ENCODE results near the gene FAR2. TPM values are rescaled to one million over a fixed set of nuclear protein-coding genes. Genes with fewer than 3 reads are reported as not detected.

Gene FAR2
- total RNA-seq, 1 donor from 2014 or later, result 19.5 TPM

- Histone ChIP-seq H3K27ac (no peak overlapping the region), H3K27me3 (no peaks in the 10 kb centered on the region), H3K36me3 (no peaks in the 10 kb centered on the region), H3K9ac (no peak overlapping the region), H3K9me3 (ENCODE audit: low read depth) (no peaks in the 10 kb centered on the region), H3F3A (ENCODE audit: low read depth) (no peaks in the 10 kb centered on the region), H3K79me2 (ENCODE audit: low read depth) (no peaks in the 10 kb centered on the region), H3K4me3 (no peak overlapping the region), H3K4me1 (no peaks in the 10 kb centered on the region), H2AFZ (replicated peaks) (no peak overlapping the region), H3K4me2 (no peak overlapping the region), H4K20me1 (ENCODE audit: low read depth) (no peaks in the 10 kb centered on the region)
- TF ChIP-seq EZH2phosphoT487 (IDR thresholded peaks at IDR 0.05) (no peak), EZH2 (IDR thresholded peaks at IDR 0.05) (no peak), CTCF (IDR thresholded peaks at IDR 0.05) (no peak)
- DNase-seq (ENCODE audit: low spot score), result no peak
- H3K4me3 Mint-ChIP-seq, result no peak overlapping the region
- no peaks in the 10 kb centered on the region for H3K9me3 Mint-ChIP-seq
- H3K27me3 Mint-ChIP-seq (ENCODE audit: insufficient read depth, low read depth), result peaks cover 6% of the 10 kb centered on the region
- H3K36me3 Mint-ChIP-seq, result no peaks in the 10 kb centered on the region
- no peak overlapping the region for H3K27ac Mint-ChIP-seq
- no peaks in the 10 kb centered on the region for H3K4me1 Mint-ChIP-seq
Measured at GRCh38 chr12:29163146-29163545, 14.1 kb downstream of the FAR2 start.

- Mint-ChIP-seq H3K4me3 (no peak overlapping the region), H3K27me3 (ENCODE audit: insufficient read depth, low read depth) (peaks cover 2% of the 10 kb centered on the region), H3K36me3 (no peaks in the 10 kb centered on the region), H3K27ac (no peak overlapping the region), H3K9me3 (no peaks in the 10 kb centered on the region), H3K4me1 (no peaks in the 10 kb centered on the region)
- Histone ChIP-seq H3K4me2 (no peak overlapping the region), H3K4me1 (no peaks in the 10 kb centered on the region), H4K20me1 (ENCODE audit: low read depth) (no peaks in the 10 kb centered on the region), H2AFZ (replicated peaks) (no peak overlapping the region), H3K36me3 (no peaks in the 10 kb centered on the region), H3K4me3 (no peak overlapping the region), H3K9me3 (ENCODE audit: low read depth) (no peaks in the 10 kb centered on the region), H3K9ac (no peak overlapping the region), H3F3A (ENCODE audit: low read depth) (no peaks in the 10 kb centered on the region), H3K27ac (no peak overlapping the region), H3K79me2 (ENCODE audit: low read depth) (no peaks in the 10 kb centered on the region), H3K27me3 (no peaks in the 10 kb centered on the region)
- no peak for TF ChIP-seq EZH2phosphoT487 (IDR thresholded peaks at IDR 0.05)
- no peak for TF ChIP-seq EZH2 (IDR thresholded peaks at IDR 0.05)
- TF ChIP-seq CTCF (IDR thresholded peaks at IDR 0.05), result no peak
- no peak for DNase-seq (ENCODE audit: low spot score)
Measured at GRCh38 chr12:29164477-29165393, 15.7 kb downstream of the FAR2 start.

- Histone ChIP-seq H3K9me3 (ENCODE audit: low read depth) (no peaks in the 10 kb centered on the region), H3K4me2 (no peak overlapping the region), H3K36me3 (no peaks in the 10 kb centered on the region), H3K79me2 (ENCODE audit: low read depth) (no peaks in the 10 kb centered on the region), H2AFZ (replicated peaks) (no peak overlapping the region), H3K27me3 (no peaks in the 10 kb centered on the region), H3K9ac (no peak overlapping the region), H3F3A (ENCODE audit: low read depth) (no peaks in the 10 kb centered on the region), H4K20me1 (ENCODE audit: low read depth) (no peaks in the 10 kb centered on the region), H3K27ac (no peak overlapping the region), H3K4me1 (peaks cover 3% of the 10 kb centered on the region), H3K4me3 (no peak overlapping the region)
- H3K9me3 Mint-ChIP-seq, result peaks cover 4% of the 10 kb centered on the region
- H3K4me1 Mint-ChIP-seq, result no peaks in the 10 kb centered on the region
- no peaks in the 10 kb centered on the region for H3K27me3 Mint-ChIP-seq (ENCODE audit: insufficient read depth, low read depth)
- DNase-seq (ENCODE audit: low spot score), result no peak
- no peaks in the 10 kb centered on the region for H3K36me3 Mint-ChIP-seq
- no peak for TF ChIP-seq EZH2 (IDR thresholded peaks at IDR 0.05)
- no peak for TF ChIP-seq CTCF (IDR thresholded peaks at IDR 0.05)
- TF ChIP-seq EZH2phosphoT487 (IDR thresholded peaks at IDR 0.05), result no peak
- H3K4me3 Mint-ChIP-seq, result no peak overlapping the region
- no peak overlapping the region for H3K27ac Mint-ChIP-seq
Measured at GRCh38 chr12:29167445-29167844, 18.4 kb downstream of the FAR2 start.

Data from neural progenitor cell (in vitro differentiated cells).